Uterus (tissue), 4 donors: ENCODE results near the gene MBTPS1. TPM values are rescaled to one million over a fixed set of nuclear protein-coding genes. Genes with fewer than 3 reads are reported as not detected.

Experiments
- DNase-seq, 2 donors: peaks; one replicate each; pipeline ENCODE4 v3.0.0-alpha.2; 2019 to 2020
- H3K27ac ChIP-seq, 2 donors: fragments of 200-600 bp; sonication (generic); 1 replicate in 1 of 2; 2 replicates in 1 of 2; pipeline ENCODE4 v1.5.1; 2016 to 2018
- H3K27me3 ChIP-seq, 2 donors: fragments of 200-600 bp; sonication (generic); one replicate each; pipeline ENCODE4 v1.5.1; 2018 to 2019; ENCODE audit warnings: control low read depth in 1 of 2
- H3K36me3 ChIP-seq, 2 donors: fragments of 200-600 bp; sonication (generic); one replicate each; pipeline ENCODE4 v1.5.1; 2019; ENCODE audit warnings: control low read depth in 1 of 2
- H3K4me1 ChIP-seq, 2 donors: fragments of 200-600 bp; sonication (generic); one replicate each; pipeline ENCODE4 v1.5.1; 2018 to 2019; ENCODE audit warnings: control low read depth in 1 of 2
- H3K4me3 ChIP-seq, 2 donors: fragments of 200-600 bp; sonication (generic); 1 replicate in 1 of 2; 2 replicates in 1 of 2; pipeline ENCODE4 v1.5.1; 2018 to 2019; ENCODE audit warnings: mild to moderate bottlenecking in 1 of 2
- H3K9me3 ChIP-seq, 2 donors: fragments of 200-600 bp; sonication (generic); one replicate each; pipeline ENCODE4 v1.5.1; 2019; ENCODE audit warnings: control low read depth in 1 of 2
- CTCF ChIP-seq, 4 experiments: fragments of 200-600 bp in 2 of 4; fragments of 450-650 bp in 2 of 4; sonication (generic) in 2 of 4; IDR thresholded peaks; one replicate each; pipeline ENCODE4 v1.5.1; 2016 to 2019; ENCODE audit warnings: antibody characterized with exemption in 4 of 4, mild to moderate bottlenecking in 2 of 4, moderate library complexity in 1 of 4
- POLR2A ChIP-seq, 2 donors: fragments of 450-650 bp; IDR thresholded peaks; one replicate each; pipeline ENCODE4 v1.6.1; 2016; ENCODE audit warnings: antibody characterized with exemption in 2 of 2, mild to moderate bottlenecking in 1 of 2, moderate library complexity in 1 of 2
- intact Hi-C: fragments of 100-400 bp; cut with DNase I; formaldehyde crosslinking; loops from one replicate; pipeline ENCODE4 v1.15.1; 2023; ENCODE audit warnings: low total_unique reads
- total RNA-seq, 4 donors: library from RNA; depleted of rRNA in 3 of 4; stranded (reverse); fragments of >200 nt in 3 of 4; gene quantifications; one replicate each; pipeline versions ENCODE4 v1.1.0 to v1.2.4, GENCODE V29; 2014 to 2023
- donor health status: DM: yes; HTN: yes; CAD: no.

The MBTPS1 gene
- total RNA-seq, 4 donors from 2014 or later: 63.0 to 162 (median 112) TPM

- no peak for DNase-seq
- Histone ChIP-seq H3K4me1 (peaks cover 0 to 5% of the 10 kb centered on the region in 2 donors), H3K9me3 (no peaks in the 10 kb centered on the region), H3K27me3 (no peaks in the 10 kb centered on the region), H3K27ac (no peak overlapping the region), H3K36me3 (no peaks in the 10 kb centered on the region), H3K4me3 (no peak overlapping the region)
- TF ChIP-seq CTCF (IDR thresholded peaks at IDR 0.05): no peak
- no peak for TF ChIP-seq POLR2A (IDR thresholded peaks at IDR 0.05)
- intact Hi-C loops: no loop called here
These were observed 24.5 kb upstream of the MBTPS1 start for GRCh38 chr16:84141143-84141670.

- intact Hi-C loops: no loop called here
- Histone ChIP-seq H3K4me1 (no peaks in the 10 kb centered on the region), H3K27me3 (no peaks in the 10 kb centered on the region), H3K27ac (no peak overlapping the region), H3K4me3 (no peak overlapping the region), H3K9me3 (no peaks in the 10 kb centered on the region), H3K36me3 (no peaks in the 10 kb centered on the region)
- no peak for TF ChIP-seq POLR2A (IDR thresholded peaks at IDR 0.05)
- TF ChIP-seq CTCF (IDR thresholded peaks at IDR 0.05): no peak
- DNase-seq: no peak
These were observed 23.0 kb upstream of the MBTPS1 start for GRCh38 chr16:84139628-84140258.

- Histone ChIP-seq H3K4me3 (no peak overlapping the region), H3K9me3 (no peaks in the 10 kb centered on the region), H3K4me1 (no peaks in the 10 kb centered on the region), H3K27me3 (no peaks in the 10 kb centered on the region), H3K27ac (no peak overlapping the region), H3K36me3 (no peaks in the 10 kb centered on the region)
- intact Hi-C loops: no loop called here
- TF ChIP-seq CTCF (IDR thresholded peaks at IDR 0.05): no peak
- no peak for TF ChIP-seq POLR2A (IDR thresholded peaks at IDR 0.05)
- no peak for DNase-seq
These were observed 22.3 kb upstream of the MBTPS1 start for GRCh38 chr16:84138824-84139627.

GRCh38 chr16:84138500-84138823 lies 21.7 kb upstream of the MBTPS1 start:
- TF ChIP-seq CTCF (IDR thresholded peaks at IDR 0.05) (no peak), POLR2A (IDR thresholded peaks at IDR 0.05) (no peak)
- no peaks in the 10 kb centered on the region for H3K36me3 ChIP-seq
- no peaks in the 10 kb centered on the region for H3K27me3 ChIP-seq
- intact Hi-C loops: no loop called here
- no peak overlapping the region for H3K27ac ChIP-seq
- H3K9me3 ChIP-seq: no peaks in the 10 kb centered on the region
- no peaks in the 10 kb centered on the region for H3K4me1 ChIP-seq
- no peak for DNase-seq
- H3K4me3 ChIP-seq: no peak overlapping the region

GRCh38 chr16:84137769-84138357 lies 21.1 kb upstream of the MBTPS1 start:
- no peak for DNase-seq
- no peak for TF ChIP-seq CTCF (IDR thresholded peaks at IDR 0.05)
- no peak for TF ChIP-seq POLR2A (IDR thresholded peaks at IDR 0.05)

More at GRCh38 chr16:84137769-84138357, 21.1 kb upstream of the MBTPS1 start:
- no peak overlapping the region for H3K27ac ChIP-seq
- H3K4me1 ChIP-seq: no peaks in the 10 kb centered on the region
- no peaks in the 10 kb centered on the region for H3K27me3 ChIP-seq
- H3K4me3 ChIP-seq: no peak overlapping the region
- no peaks in the 10 kb centered on the region for H3K36me3 ChIP-seq
- intact Hi-C loops: no loop called here
- no peaks in the 10 kb centered on the region for H3K9me3 ChIP-seq
